Ishikawa (cell line): ENCODE data around the gene BDKRB2.

Source experiments
- EP300 ChIP-seq: IDR thresholded peaks from 2 replicates; pipeline ENCODE4 v1.6.1; 2012; ENCODE audit warnings: borderline replicate concordance
- TEAD4 ChIP-seq: IDR thresholded peaks from 2 replicates; pipeline ENCODE4 v1.6.1; 2012
- TF ChIP-seq, protein P1 (sequence below): IDR thresholded peaks from 2 replicates; pipeline ENCODE4 v1.6.1; 2012; ENCODE audit warnings: low read depth, mild to moderate bottlenecking
- TF ChIP-seq, protein P2 (sequence below): IDR thresholded peaks from 2 replicates; pipeline ENCODE4 v1.6.1; 2012

DNA sequence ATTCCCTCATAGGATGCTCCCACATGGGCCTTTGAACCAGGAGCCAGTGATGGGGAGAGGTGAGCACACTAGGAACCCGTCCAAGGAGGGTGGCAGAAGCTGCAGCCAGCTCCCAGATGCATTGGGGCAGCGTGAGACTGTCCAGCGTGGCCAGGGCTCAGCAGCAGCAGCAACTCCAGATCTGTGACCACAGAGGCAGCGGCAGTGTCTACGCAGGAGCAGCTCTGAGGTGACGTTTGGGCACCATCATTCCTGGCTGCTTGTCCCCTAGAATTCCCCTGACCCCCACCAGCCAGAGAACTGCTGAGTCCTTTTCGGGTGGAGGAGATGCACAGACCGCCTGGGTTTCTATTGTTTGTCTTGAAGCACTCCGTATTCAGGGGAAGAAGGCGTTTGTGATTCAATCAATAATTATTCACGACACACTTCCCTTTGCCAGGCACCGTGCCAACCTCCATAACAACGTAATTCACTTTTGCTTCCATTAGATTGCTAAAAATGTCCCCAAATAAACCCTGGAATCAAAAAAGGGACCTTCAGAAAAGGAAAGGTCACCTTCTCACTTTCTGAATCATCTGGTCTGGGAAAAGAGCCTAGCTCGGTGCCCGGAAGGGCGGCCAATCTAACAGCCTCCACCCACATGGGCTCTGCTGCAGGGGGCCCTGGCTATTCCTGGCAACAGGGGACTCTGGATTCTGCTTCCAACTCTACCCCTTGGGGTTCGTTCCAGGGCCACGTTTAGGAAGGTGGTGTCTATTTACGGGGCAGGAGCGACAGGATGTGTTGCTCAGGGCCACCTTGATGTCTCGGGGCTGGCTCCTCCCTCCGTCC, 11.4 kb upstream of the BDKRB2 start:
- TF ChIP-seq, protein P1, sequence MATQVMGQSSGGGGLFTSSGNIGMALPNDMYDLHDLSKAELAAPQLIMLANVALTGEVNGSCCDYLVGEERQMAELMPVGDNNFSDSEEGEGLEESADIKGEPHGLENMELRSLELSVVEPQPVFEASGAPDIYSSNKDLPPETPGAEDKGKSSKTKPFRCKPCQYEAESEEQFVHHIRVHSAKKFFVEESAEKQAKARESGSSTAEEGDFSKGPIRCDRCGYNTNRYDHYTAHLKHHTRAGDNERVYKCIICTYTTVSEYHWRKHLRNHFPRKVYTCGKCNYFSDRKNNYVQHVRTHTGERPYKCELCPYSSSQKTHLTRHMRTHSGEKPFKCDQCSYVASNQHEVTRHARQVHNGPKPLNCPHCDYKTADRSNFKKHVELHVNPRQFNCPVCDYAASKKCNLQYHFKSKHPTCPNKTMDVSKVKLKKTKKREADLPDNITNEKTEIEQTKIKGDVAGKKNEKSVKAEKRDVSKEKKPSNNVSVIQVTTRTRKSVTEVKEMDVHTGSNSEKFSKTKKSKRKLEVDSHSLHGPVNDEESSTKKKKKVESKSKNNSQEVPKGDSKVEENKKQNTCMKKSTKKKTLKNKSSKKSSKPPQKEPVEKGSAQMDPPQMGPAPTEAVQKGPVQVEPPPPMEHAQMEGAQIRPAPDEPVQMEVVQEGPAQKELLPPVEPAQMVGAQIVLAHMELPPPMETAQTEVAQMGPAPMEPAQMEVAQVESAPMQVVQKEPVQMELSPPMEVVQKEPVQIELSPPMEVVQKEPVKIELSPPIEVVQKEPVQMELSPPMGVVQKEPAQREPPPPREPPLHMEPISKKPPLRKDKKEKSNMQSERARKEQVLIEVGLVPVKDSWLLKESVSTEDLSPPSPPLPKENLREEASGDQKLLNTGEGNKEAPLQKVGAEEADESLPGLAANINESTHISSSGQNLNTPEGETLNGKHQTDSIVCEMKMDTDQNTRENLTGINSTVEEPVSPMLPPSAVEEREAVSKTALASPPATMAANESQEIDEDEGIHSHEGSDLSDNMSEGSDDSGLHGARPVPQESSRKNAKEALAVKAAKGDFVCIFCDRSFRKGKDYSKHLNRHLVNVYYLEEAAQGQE = no peak
- TF ChIP-seq TEAD4 = no peak
- TF ChIP-seq, protein P2, sequence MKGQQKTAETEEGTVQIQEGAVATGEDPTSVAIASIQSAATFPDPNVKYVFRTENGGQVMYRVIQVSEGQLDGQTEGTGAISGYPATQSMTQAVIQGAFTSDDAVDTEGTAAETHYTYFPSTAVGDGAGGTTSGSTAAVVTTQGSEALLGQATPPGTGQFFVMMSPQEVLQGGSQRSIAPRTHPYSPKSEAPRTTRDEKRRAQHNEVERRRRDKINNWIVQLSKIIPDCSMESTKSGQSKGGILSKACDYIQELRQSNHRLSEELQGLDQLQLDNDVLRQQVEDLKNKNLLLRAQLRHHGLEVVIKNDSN = no peak
- no peak for TF ChIP-seq EP300
